ENCODE results near the gene DOCK4. TPM values are rescaled to one million over a fixed set of nuclear protein-coding genes. Genes with fewer than 3 reads are reported as not detected.

The DOCK4 gene
- polyA plus RNA-seq, 1 donor (not counting 4 experiments of a cell fraction or from before 2014, with no cell fraction given), result 13.9 TPM

- Histone ChIP-seq H3K36me3 (ENCODE audit: control insufficient read depth in 2 of 2, extremely low read depth in 1 of 2, insufficient read depth in 2 of 2, low read length in 2 of 2) (no peaks in the 10 kb centered on the region), H3K9ac (ENCODE audit: control insufficient read depth, extremely low read depth, insufficient read depth, low read length) (no peak overlapping the region), H3K79me2 (ENCODE audit: control insufficient read depth, insufficient read depth, low read length) (peaks cover 32% of the 10 kb centered on the region), H4K20me1 (ENCODE audit: control insufficient read depth, extremely low read depth, insufficient read depth, low read length) (no peaks in the 10 kb centered on the region), H3K27ac (ENCODE audit: control insufficient read depth, insufficient read depth, low read length) (no peak overlapping the region), H3K9me1 (ENCODE audit: control insufficient read depth, extremely low read depth, insufficient read depth, low read length) (no peaks in the 10 kb centered on the region), H3K27me3 (ENCODE audit: control insufficient read depth, extremely low read depth, insufficient read depth, low read length) (no peaks in the 10 kb centered on the region), H3K4me3 (ENCODE audit: control insufficient read depth in 2 of 3, extremely low read depth in 1 of 3, insufficient read depth in 2 of 3, low read depth in 1 of 3, low read length in 3 of 3) (no peak overlapping the region), H2AFZ (ENCODE audit: control insufficient read depth, low read length) (no peak overlapping the region), H3K9me3 (ENCODE audit: control insufficient read depth, low read depth, low read length) (no peaks in the 10 kb centered on the region), H3K4me1 (ENCODE audit: control insufficient read depth, extremely low read depth, insufficient read depth, low read length) (no peaks in the 10 kb centered on the region), H3K4me2 (ENCODE audit: control insufficient read depth, extremely low read depth, insufficient read depth, low read depth, low read length) (no peak overlapping the region)
- DNase-seq (ENCODE audit: low read depth, low spot score), result no peak
- no peak for TF ChIP-seq EZH2 (IDR thresholded peaks at IDR 0.05; ENCODE audit: low read length)
- TF ChIP-seq CTCF (optimal IDR thresholded peaks at IDR 0.05 in 1 of 3, IDR thresholded peaks at IDR 0.05 in 1 of 3, conservative IDR thresholded peaks at IDR 0.05 in 1 of 3; ENCODE audit: extremely low read depth in 1 of 3, insufficient read depth in 2 of 3, low read length in 3 of 3), result no peak
- no peak for FAIRE-seq
- dilution Hi-C loops (cut with MboI; ENCODE audit: extremely low pct_ligation_motif_present, low sequenced_read_pairs), result no loop called here
Measured at GRCh38 chr7:112137141-112138101, 68.8 kb downstream of the DOCK4 start.

DNA sequence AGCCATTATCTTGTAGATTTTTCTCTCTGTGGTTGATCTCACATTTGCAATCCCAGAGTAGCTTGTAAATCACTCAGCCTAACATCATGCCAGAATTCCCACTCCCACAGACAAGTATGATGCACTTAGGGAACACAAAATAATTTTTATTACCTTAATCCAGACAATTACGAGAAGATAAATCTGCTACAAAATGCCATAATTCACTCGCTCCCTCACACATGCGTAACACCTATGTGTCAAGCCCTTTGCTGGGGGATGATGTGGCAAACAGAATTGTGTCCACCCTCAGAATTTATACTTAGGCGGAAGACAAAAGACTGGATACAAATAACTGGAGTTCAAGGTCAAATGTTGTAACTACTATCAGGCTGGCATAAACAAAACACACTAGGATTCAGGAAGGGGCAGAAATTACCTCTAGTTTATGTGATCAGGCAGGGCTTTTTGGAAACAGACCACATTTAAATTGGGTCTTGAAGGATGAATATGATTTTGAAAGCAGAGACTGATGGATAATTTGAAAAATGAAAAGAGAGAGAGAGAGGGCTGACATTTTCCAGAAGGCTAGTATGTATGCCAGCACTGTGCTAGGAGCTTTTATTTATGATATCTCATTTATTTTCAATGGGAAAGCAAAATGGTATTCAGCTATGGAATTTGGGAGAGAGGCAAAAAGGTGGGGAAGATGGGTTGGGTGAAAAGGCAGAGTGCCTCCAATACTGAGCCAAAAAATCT, 69.8 kb downstream of the DOCK4 start:
- Histone ChIP-seq H3K9ac (ENCODE audit: control insufficient read depth, extremely low read depth, insufficient read depth, low read length) (no peak overlapping the region), H3K4me2 (ENCODE audit: control insufficient read depth, extremely low read depth, insufficient read depth, low read depth, low read length) (no peak overlapping the region), H3K9me1 (ENCODE audit: control insufficient read depth, extremely low read depth, insufficient read depth, low read length) (no peaks in the 10 kb centered on the region), H3K4me1 (ENCODE audit: control insufficient read depth, extremely low read depth, insufficient read depth, low read length) (no peaks in the 10 kb centered on the region), H4K20me1 (ENCODE audit: control insufficient read depth, extremely low read depth, insufficient read depth, low read length) (no peaks in the 10 kb centered on the region), H3K36me3 (ENCODE audit: control insufficient read depth in 2 of 2, extremely low read depth in 1 of 2, insufficient read depth in 2 of 2, low read length in 2 of 2) (no peaks in the 10 kb centered on the region), H2AFZ (ENCODE audit: control insufficient read depth, low read length) (no peak overlapping the region), H3K4me3 (ENCODE audit: control insufficient read depth in 2 of 3, extremely low read depth in 1 of 3, insufficient read depth in 2 of 3, low read depth in 1 of 3, low read length in 3 of 3) (no peak overlapping the region), H3K27ac (ENCODE audit: control insufficient read depth, insufficient read depth, low read length) (no peak overlapping the region), H3K27me3 (ENCODE audit: control insufficient read depth, extremely low read depth, insufficient read depth, low read length) (no peaks in the 10 kb centered on the region), H3K79me2 (ENCODE audit: control insufficient read depth, insufficient read depth, low read length) (peaks cover 34% of the 10 kb centered on the region), H3K9me3 (ENCODE audit: control insufficient read depth, low read depth, low read length) (no peaks in the 10 kb centered on the region)
- FAIRE-seq (no peak), DNase-seq (ENCODE audit: low read depth, low spot score) (no peak)
- TF ChIP-seq EZH2 (IDR thresholded peaks at IDR 0.05; ENCODE audit: low read length) (no peak), CTCF (optimal IDR thresholded peaks at IDR 0.05 in 1 of 3, IDR thresholded peaks at IDR 0.05 in 1 of 3, conservative IDR thresholded peaks at IDR 0.05 in 1 of 3; ENCODE audit: extremely low read depth in 1 of 3, insufficient read depth in 2 of 3, low read length in 3 of 3) (no peak)
- dilution Hi-C loops (cut with MboI; ENCODE audit: extremely low pct_ligation_motif_present, low sequenced_read_pairs), result no loop called here
